ENCODE data around the gene MMUT. TPM values are rescaled to one million over a fixed set of nuclear protein-coding genes. Genes with fewer than 3 reads are reported as not detected.
"Not testable (repeated sequence)": the region's sequence is repeated elsewhere in the genome, so short reads cannot be mapped to it uniquely, and the experiment has no call there.

Gene MMUT
- polyA plus RNA-seq (2012; ENCODE audit: low read depth, missing spikeins): 8.6 TPM

GRCh38 chr6:49462927-49463611 lies at the start of gene MMUT, which contains the start of gene CENPQ:
Gene MMUT (minus strand): TSS chr6:49463253. CDS start chr6:49459466, 3,787 bp downstream.
Gene CENPQ (plus strand): TSS chr6:49463370. CDS start chr6:49470177, 6,807 bp downstream.
- peak; percentile 70; the same call in 1 of the 2 replicates for TF ChIP-seq TAF1 (IDR thresholded peaks at IDR 0.05; ENCODE audit: low read depth, low read length)
- peak; percentile 65 for TF ChIP-seq SPI1 (IDR thresholded peaks at IDR 0.05; ENCODE audit: low read depth, low read length)
- no peak for TF ChIP-seq PAX5 (IDR thresholded peaks at IDR 0.05; ENCODE audit: insufficient read depth, low read length, severe bottlenecking)
- TF ChIP-seq POLR2A (IDR thresholded peaks at IDR 0.05; ENCODE audit: low read depth, low read length): peak; percentile 88
- peak; percentile 73; the same call in 1 of the 2 replicates for TF ChIP-seq POU2F2 (IDR thresholded peaks at IDR 0.05; ENCODE audit: low read depth, low read length)
- peak; percentile 77 for TF ChIP-seq POLR2AphosphoS5 (IDR thresholded peaks at IDR 0.05; ENCODE audit: low read depth, low read length)
- DNase-seq (ENCODE audit: insufficient read length, low spot score) (peak; percentile 56), FAIRE-seq (peak; percentile 97)

- no peak for TF ChIP-seq POU2F2 (IDR thresholded peaks at IDR 0.05; ENCODE audit: low read depth, low read length)
- no peak for TF ChIP-seq TAF1 (IDR thresholded peaks at IDR 0.05; ENCODE audit: low read depth, low read length)
- no peak for TF ChIP-seq POLR2AphosphoS5 (IDR thresholded peaks at IDR 0.05; ENCODE audit: low read depth, low read length)
- TF ChIP-seq PAX5 (IDR thresholded peaks at IDR 0.05; ENCODE audit: insufficient read depth, low read length, severe bottlenecking): no peak
- no peak for TF ChIP-seq SPI1 (IDR thresholded peaks at IDR 0.05; ENCODE audit: low read depth, low read length)
- TF ChIP-seq POLR2A (IDR thresholded peaks at IDR 0.05; ENCODE audit: low read depth, low read length): no peak
- DNase-seq (ENCODE audit: insufficient read length, low spot score): no peak
- no peak for FAIRE-seq
Measured at GRCh38 chr6:49509342-49509741, 46.3 kb upstream of the MMUT start.

- FAIRE-seq: no peak
Measured at GRCh38 chr6:49506569-49507111, 43.6 kb upstream of the MMUT start.

GRCh38 chr6:49504666-49505065 lies 41.6 kb upstream of the MMUT start:
- DNase-seq (ENCODE audit: insufficient read length, low spot score) (no peak), FAIRE-seq (no peak)
- TF ChIP-seq PAX5 (IDR thresholded peaks at IDR 0.05; ENCODE audit: insufficient read depth, low read length, severe bottlenecking) (no peak), SPI1 (IDR thresholded peaks at IDR 0.05; ENCODE audit: low read depth, low read length) (no peak), POU2F2 (IDR thresholded peaks at IDR 0.05; ENCODE audit: low read depth, low read length) (no peak), POLR2A (IDR thresholded peaks at IDR 0.05; ENCODE audit: low read depth, low read length) (no peak), TAF1 (IDR thresholded peaks at IDR 0.05; ENCODE audit: low read depth, low read length) (no peak), POLR2AphosphoS5 (IDR thresholded peaks at IDR 0.05; ENCODE audit: low read depth, low read length) (no peak)

More at GRCh38 chr6:49506569-49507111, 43.6 kb upstream of the MMUT start:
- no peak for TF ChIP-seq POU2F2 (IDR thresholded peaks at IDR 0.05; ENCODE audit: low read depth, low read length)
- TF ChIP-seq PAX5 (IDR thresholded peaks at IDR 0.05; ENCODE audit: insufficient read depth, low read length, severe bottlenecking): no peak
- no peak for TF ChIP-seq SPI1 (IDR thresholded peaks at IDR 0.05; ENCODE audit: low read depth, low read length)
- no peak for TF ChIP-seq POLR2AphosphoS5 (IDR thresholded peaks at IDR 0.05; ENCODE audit: low read depth, low read length)
- no peak for DNase-seq (ENCODE audit: insufficient read length, low spot score)

- TF ChIP-seq POLR2AphosphoS5 (IDR thresholded peaks at IDR 0.05; ENCODE audit: low read depth, low read length): no peak
- no peak for TF ChIP-seq TAF1 (IDR thresholded peaks at IDR 0.05; ENCODE audit: low read depth, low read length)
- no peak for TF ChIP-seq SPI1 (IDR thresholded peaks at IDR 0.05; ENCODE audit: low read depth, low read length)
- TF ChIP-seq POU2F2 (IDR thresholded peaks at IDR 0.05; ENCODE audit: low read depth, low read length): no peak
- no peak for TF ChIP-seq POLR2A (IDR thresholded peaks at IDR 0.05; ENCODE audit: low read depth, low read length)
- no peak for TF ChIP-seq PAX5 (IDR thresholded peaks at IDR 0.05; ENCODE audit: insufficient read depth, low read length, severe bottlenecking)
- no peak for FAIRE-seq
- no peak for DNase-seq (ENCODE audit: insufficient read length, low spot score)
Measured at GRCh38 chr6:49499623-49500022, 36.6 kb upstream of the MMUT start, which contains the start of gene GLYATL3. Gene GLYATL3 (plus strand): TSS chr6:49499923. CDS start chr6:49511991, 12,068 bp downstream.

GRCh38 chr6:49499126-49499525 lies 36.1 kb upstream of the MMUT start:
- FAIRE-seq: no peak
- TF ChIP-seq POU2F2 (IDR thresholded peaks at IDR 0.05; ENCODE audit: low read depth, low read length): no peak
- no peak for TF ChIP-seq POLR2AphosphoS5 (IDR thresholded peaks at IDR 0.05; ENCODE audit: low read depth, low read length)
- no peak for TF ChIP-seq SPI1 (IDR thresholded peaks at IDR 0.05; ENCODE audit: low read depth, low read length)
- TF ChIP-seq PAX5 (IDR thresholded peaks at IDR 0.05; ENCODE audit: insufficient read depth, low read length, severe bottlenecking): no peak
- TF ChIP-seq POLR2A (IDR thresholded peaks at IDR 0.05; ENCODE audit: low read depth, low read length): no peak
- TF ChIP-seq TAF1 (IDR thresholded peaks at IDR 0.05; ENCODE audit: low read depth, low read length): no peak
- DNase-seq (ENCODE audit: insufficient read length, low spot score): no peak

GRCh38 chr6:49497304-49497703 lies 34.3 kb upstream of the MMUT start:
- DNase-seq (ENCODE audit: insufficient read length, low spot score): no peak
- no peak for TF ChIP-seq POLR2A (IDR thresholded peaks at IDR 0.05; ENCODE audit: low read depth, low read length)
- TF ChIP-seq POU2F2 (IDR thresholded peaks at IDR 0.05; ENCODE audit: low read depth, low read length): no peak
- no peak for TF ChIP-seq POLR2AphosphoS5 (IDR thresholded peaks at IDR 0.05; ENCODE audit: low read depth, low read length)
- TF ChIP-seq TAF1 (IDR thresholded peaks at IDR 0.05; ENCODE audit: low read depth, low read length): no peak
- no peak for TF ChIP-seq PAX5 (IDR thresholded peaks at IDR 0.05; ENCODE audit: insufficient read depth, low read length, severe bottlenecking)
- TF ChIP-seq SPI1 (IDR thresholded peaks at IDR 0.05; ENCODE audit: low read depth, low read length): no peak
- FAIRE-seq: no peak

GRCh38 chr6:49490633-49491032 lies 27.6 kb upstream of the MMUT start:
- DNase-seq (ENCODE audit: insufficient read length, low spot score): no peak
- TF ChIP-seq SPI1 (IDR thresholded peaks at IDR 0.05; ENCODE audit: low read depth, low read length) (no peak), PAX5 (IDR thresholded peaks at IDR 0.05; ENCODE audit: insufficient read depth, low read length, severe bottlenecking) (no peak), POU2F2 (IDR thresholded peaks at IDR 0.05; ENCODE audit: low read depth, low read length) (no peak), POLR2AphosphoS5 (IDR thresholded peaks at IDR 0.05; ENCODE audit: low read depth, low read length) (no peak), TAF1 (IDR thresholded peaks at IDR 0.05; ENCODE audit: low read depth, low read length) (no peak), POLR2A (IDR thresholded peaks at IDR 0.05; ENCODE audit: low read depth, low read length) (no peak)
- no peak for FAIRE-seq

- DNase-seq (ENCODE audit: insufficient read length, low spot score); FAIRE-seq: not testable (repeated sequence)
Measured at GRCh38 chr6:49483380-49483779, 20.3 kb upstream of the MMUT start.

GRCh38 chr6:49481846-49482245 lies 18.8 kb upstream of the MMUT start:
- not testable (repeated sequence) for FAIRE-seq; DNase-seq (ENCODE audit: insufficient read length, low spot score)

All from GM12891 (cell line).